ENCODE data around the gene PPP1R2B. TPM values are rescaled to one million over a fixed set of nuclear protein-coding genes. Genes with fewer than 3 reads are reported as not detected.

The PPP1R2B gene
- 0.06 and 0.07 TPM in 2 replicates for total RNA-seq

- no peak for TF ChIP-seq CTCF (conservative IDR thresholded peaks at IDR 0.05; ENCODE audit: low read depth, low read length)
- no peak for DNase-seq (ENCODE audit: low read depth)
Observed at GRCh38 chr5:156850206-156850751, at the start of gene PPP1R2B. TSS of gene PPP1R2B (plus strand) at chr5:156850295. CDS start at chr5:156850563, 268 bp downstream.

GRCh38 chr5:156800929-156801328 is 49.2 kb upstream of the PPP1R2B start:
- H3K4me3 ChIP-seq (ENCODE audit: low read depth, low read length): no peak overlapping the region
- DNase-seq (ENCODE audit: low read depth): no peak
- no peak for TF ChIP-seq CTCF (conservative IDR thresholded peaks at IDR 0.05; ENCODE audit: low read depth, low read length)

More at GRCh38 chr5:156850206-156850751, at the start of gene PPP1R2B:
- no peak within 1 kb of the TSS for H3K4me3 ChIP-seq (ENCODE audit: low read depth, low read length)

GRCh38 chr5:156802501-156802900 is 47.6 kb upstream of the PPP1R2B start:
- no peak overlapping the region for H3K4me3 ChIP-seq (ENCODE audit: low read depth, low read length)
- DNase-seq (ENCODE audit: low read depth): no peak
- no peak for TF ChIP-seq CTCF (conservative IDR thresholded peaks at IDR 0.05; ENCODE audit: low read depth, low read length)

- no peak overlapping the region for H3K4me3 ChIP-seq (ENCODE audit: low read depth, low read length)
- DNase-seq (ENCODE audit: low read depth): no peak
- no peak for TF ChIP-seq CTCF (conservative IDR thresholded peaks at IDR 0.05; ENCODE audit: low read depth, low read length)
Observed at GRCh38 chr5:156803404-156803803, 46.7 kb upstream of the PPP1R2B start.

- no peak overlapping the region for H3K4me3 ChIP-seq (ENCODE audit: low read depth, low read length)
Observed at GRCh38 chr5:156812959-156813358, 37.1 kb upstream of the PPP1R2B start.

GRCh38 chr5:156815988-156816599 is 34.0 kb upstream of the PPP1R2B start:
- peak; percentile 71 for TF ChIP-seq CTCF (conservative IDR thresholded peaks at IDR 0.05; ENCODE audit: low read depth, low read length)
- no peak for DNase-seq (ENCODE audit: low read depth)
- H3K4me3 ChIP-seq (ENCODE audit: low read depth, low read length): no peak overlapping the region

More at GRCh38 chr5:156812959-156813358, 37.1 kb upstream of the PPP1R2B start:
- DNase-seq (ENCODE audit: low read depth): no peak
- no peak for TF ChIP-seq CTCF (conservative IDR thresholded peaks at IDR 0.05; ENCODE audit: low read depth, low read length)

GRCh38 chr5:156819537-156819936 is 30.6 kb upstream of the PPP1R2B start:
- no peak for TF ChIP-seq CTCF (conservative IDR thresholded peaks at IDR 0.05; ENCODE audit: low read depth, low read length)
- no peak overlapping the region for H3K4me3 ChIP-seq (ENCODE audit: low read depth, low read length)
- DNase-seq (ENCODE audit: low read depth): no peak

All from epithelial cell of proximal tubule (primary cell).